Esophagus muscularis mucosa (tissue), 4 donors: ENCODE data around the gene MYBBP1A. TPM values are rescaled to one million over a fixed set of nuclear protein-coding genes. Genes with fewer than 3 reads are reported as not detected.

Source experiments
- DNase-seq: peaks from one replicate; pipeline ENCODE4 v3.0.0-alpha.2; 2017; ENCODE audit errors: extremely low spot score
- H3K27ac ChIP-seq, 4 donors: fragments of 200-600 bp; sonication (generic); replicated peaks in 1 of 4; 1 replicate in 3 of 4; 2 replicates in 1 of 4; pipeline ENCODE4 v1.5.1; 2016 to 2019; ENCODE audit warnings: mild to moderate bottlenecking in 1 of 4
- H3K27me3 ChIP-seq, 4 donors: fragments of 200-600 bp; sonication (generic); one replicate each; pipeline versions ENCODE4 v1.5.1 to v1.6.0; 2016 to 2019
- H3K36me3 ChIP-seq, 4 donors: fragments of 200-600 bp; sonication (generic); one replicate each; pipeline ENCODE4 v1.5.1; 2016 to 2019
- H3K4me1 ChIP-seq, 4 donors: fragments of 200-600 bp; sonication (generic); one replicate each; pipeline ENCODE4 v1.5.1; 2016 to 2019
- H3K4me3 ChIP-seq, 4 donors: fragments of 200-600 bp; sonication (generic); 1 replicate in 2 of 4; 2 replicates in 2 of 4; pipeline ENCODE4 v1.5.1; 2016 to 2019; ENCODE audit warnings: mild to moderate bottlenecking in 4 of 4, moderate library complexity in 1 of 4
- H3K9me3 ChIP-seq, 4 donors: fragments of 200-600 bp; sonication (generic); 1 replicate in 3 of 4; 2 replicates in 1 of 4; pipeline ENCODE4 v1.5.1; 2016 to 2019
- CTCF ChIP-seq, 3 experiments: fragments of 200-600 bp in 2 of 3; fragments of 450-650 bp in 1 of 3; sonication (generic) in 2 of 3; IDR thresholded peaks; one replicate each; pipeline ENCODE4 v1.5.1; 2017 to 2019; ENCODE audit warnings: antibody characterized with exemption in 3 of 3, mild to moderate bottlenecking in 2 of 3, moderate library complexity in 1 of 3
- EP300 ChIP-seq: sonication (generic); formaldehyde crosslinking; IDR thresholded peaks from one replicate; pipeline ENCODE4 v1.6.1; 2017; ENCODE audit warnings: antibody characterized with exemption
- POLR2A ChIP-seq: fragments of 450-650 bp; IDR thresholded peaks from one replicate; pipeline ENCODE4 v1.6.1; 2017; ENCODE audit warnings: antibody characterized with exemption, moderate library complexity, mild to moderate bottlenecking, low read depth
- POLR2AphosphoS5 ChIP-seq, 2 donors: sonication (generic); formaldehyde crosslinking; IDR thresholded peaks; one replicate each; pipeline ENCODE4 v1.6.1; 2017; ENCODE audit warnings: antibody characterized with exemption in 2 of 2
- WGBS: methylation state at CpG from one replicate; pipeline ENCODE4 v1.1.5; 2018; 5-methylcytosine and 5-hydroxymethylcytosine counted together
- intact Hi-C: fragments of 100-400 bp; cut with DNase I; formaldehyde crosslinking; loops from one replicate; pipeline ENCODE4 v1.15.1; 2023
- total RNA-seq, 4 donors: library from RNA; depleted of rRNA; stranded (reverse); fragments of >200 nt; gene quantifications; one replicate each; pipeline versions ENCODE4 v1.1.0 to v1.2.1, GENCODE V29; 2016

The MYBBP1A gene
- total RNA-seq, 4 donors from 2014 or later, result 31.6 to 45.4 (median 36.1) TPM

GRCh38 chr17:4536259-4536741, 18.9 kb downstream of the MYBBP1A start:
- no peak for TF ChIP-seq CTCF (IDR thresholded peaks at IDR 0.05)
- TF ChIP-seq POLR2A, result no peak
- TF ChIP-seq POLR2AphosphoS5 (IDR thresholded peaks at IDR 0.05), result no peak
- no peak for TF ChIP-seq EP300
- Histone ChIP-seq H3K4me1 (peaks cover 80 to 97% (median 89%) of the 10 kb centered on the region in 4 donors), H3K9me3 (no peaks in the 10 kb centered on the region), H3K4me3 (peak overlapping the region in 3 of 4 donors; percentile 9 to 29 (median 15)), H3K27ac (peak overlapping the region; percentile 52 to 76 (median 70)), H3K27me3 (peaks cover 0 to 22% (median 0%) of the 10 kb centered on the region in 4 donors), H3K36me3 (peaks cover 16 to 43% (median 33%) of the 10 kb centered on the region in 4 donors)
- no peak for DNase-seq
- intact Hi-C loops, result no loop called here
- WGBS, result 16% methylated on average over 7 of the region's 19 CpGs

- DNase-seq, result no peak
- H3K27ac ChIP-seq, result peak overlapping the region; percentile 52 to 76 (median 70)
- intact Hi-C loops, result no loop called here
- H3K4me3 ChIP-seq, result peak overlapping the region in 3 of 4 donors; percentile 9 to 29 (median 15)
- peaks cover 0 to 22% (median 0%) of the 10 kb centered on the region in 4 donors for H3K27me3 ChIP-seq
- peaks cover 75 to 96% (median 87%) of the 10 kb centered on the region in 4 donors for H3K4me1 ChIP-seq
- 72% methylated on average over 4 of the region's 19 CpGs for WGBS
- no peaks in the 10 kb centered on the region for H3K9me3 ChIP-seq
- H3K36me3 ChIP-seq, result peaks cover 10 to 39% (median 29%) of the 10 kb centered on the region in 4 donors
- TF ChIP-seq CTCF (IDR thresholded peaks at IDR 0.05) (no peak), EP300 (no peak), POLR2A (no peak), POLR2AphosphoS5 (IDR thresholded peaks at IDR 0.05) (no peak)
Measured at GRCh38 chr17:4535667-4536258, 19.4 kb downstream of the MYBBP1A start.

GRCh38 chr17:4534928-4535666, 20.1 kb downstream of the MYBBP1A start:
- no peaks in the 10 kb centered on the region for H3K9me3 ChIP-seq
- intact Hi-C loops, result no loop called here
- H3K4me1 ChIP-seq, result peaks cover 74 to 96% (median 89%) of the 10 kb centered on the region in 4 donors
- no peak for DNase-seq
- H3K4me3 ChIP-seq, result peak overlapping the region in 1 of 4 donors; percentile 23
- TF ChIP-seq POLR2AphosphoS5 (IDR thresholded peaks at IDR 0.05) (no peak), POLR2A (no peak), CTCF (IDR thresholded peaks at IDR 0.05) (no peak), EP300 (no peak)
- peaks cover 0 to 22% (median 0%) of the 10 kb centered on the region in 4 donors for H3K27me3 ChIP-seq
- WGBS, result 64% methylated on average over 5 of the region's 27 CpGs
- peak overlapping the region; percentile 38 to 74 (median 68) for H3K27ac ChIP-seq
- H3K36me3 ChIP-seq, result peaks cover 9 to 32% (median 22%) of the 10 kb centered on the region in 4 donors

GRCh38 chr17:4534515-4534914, 20.7 kb downstream of the MYBBP1A start:
- WGBS, result 38% methylated on average over 5 of the region's 17 CpGs
- Histone ChIP-seq H3K4me1 (peaks cover 76 to 94% (median 89%) of the 10 kb centered on the region in 4 donors), H3K4me3 (peak overlapping the region in 1 of 4 donors; percentile 23), H3K36me3 (peaks cover 3 to 26% (median 16%) of the 10 kb centered on the region in 4 donors), H3K9me3 (no peaks in the 10 kb centered on the region), H3K27me3 (peaks cover 0 to 22% (median 0%) of the 10 kb centered on the region in 4 donors), H3K27ac (peak overlapping the region; percentile 38 to 74 (median 68))
- TF ChIP-seq POLR2AphosphoS5 (IDR thresholded peaks at IDR 0.05) (no peak), CTCF (IDR thresholded peaks at IDR 0.05) (no peak), EP300 (no peak), POLR2A (no peak)
- intact Hi-C loops, result no loop called here
- DNase-seq, result no peak
